ENCODE measurements around the gene SLC22A5. TPM values are rescaled to one million over a fixed set of nuclear protein-coding genes. Genes with fewer than 3 reads are reported as not detected.

Gene SLC22A5
- total and polyA plus RNA-seq, 2 of the 8 experiments (the other 6 are each of a cell fraction or from before 2014, with no cell fraction given), result 4.0 to 9.0 TPM

DNA sequence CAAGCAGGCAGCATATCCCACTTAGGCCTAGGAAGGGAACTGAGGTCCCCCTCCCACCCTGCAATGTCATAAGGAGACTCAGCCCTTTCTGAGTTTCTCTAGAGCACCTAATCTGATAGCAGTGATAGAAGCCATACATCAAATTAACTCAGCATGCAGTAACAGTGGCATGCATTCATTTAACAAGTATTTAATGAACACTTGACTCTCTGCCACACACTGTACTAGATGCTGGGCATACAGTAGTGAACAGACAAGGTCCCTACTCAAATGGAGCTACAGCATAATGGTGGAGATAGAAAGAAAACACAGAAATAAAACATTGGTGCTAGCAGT lies 58.6 kb downstream of the SLC22A5 start:
- Histone ChIP-seq H2BK15ac (ENCODE audit: low read length) (no peak overlapping the region), H3K4me2 (ENCODE audit: insufficient read depth in 1 of 2, low read depth in 2 of 2, low read length in 2 of 2) (no peak overlapping the region), H2AFZ (ENCODE audit: low read length) (no peak overlapping the region), H3K23ac (ENCODE audit: insufficient read length) (no peak overlapping the region), H4K5ac (ENCODE audit: insufficient read length, low read depth, low read length) (no peak overlapping the region), H3K4ac (replicated peaks; ENCODE audit: insufficient read length, low read depth, low read length) (no peak overlapping the region), H2BK120ac (replicated peaks; ENCODE audit: low read depth, low read length) (no peak overlapping the region), H3K18ac (ENCODE audit: extremely low read depth, low read length) (no peak overlapping the region), H2AK5ac (ENCODE audit: low read depth, low read length) (no peak overlapping the region), H3K27me3 (replicated peaks in 1 of 4; ENCODE audit: control insufficient read depth in 3 of 4, extremely low read depth in 1 of 4, insufficient read depth in 3 of 4, low read length in 3 of 4) (no peaks in the 10 kb centered on the region; a peak in 1 of 7 replicates), H3K36me3 (ENCODE audit: control insufficient read depth in 2 of 4, insufficient read depth in 4 of 4, low read length in 3 of 4) (no peaks in the 10 kb centered on the region), H2BK5ac (ENCODE audit: low read depth, low read length) (no peak overlapping the region), H3K4me1 (replicated peaks in 1 of 4; ENCODE audit: control insufficient read depth in 3 of 4, insufficient read depth in 4 of 4, low read length in 3 of 4) (peaks cover 0 to 9% (median 5%) of the 10 kb centered on the region in 4 experiments; a peak in 5 of 7 replicates), H4K91ac (replicated peaks; ENCODE audit: insufficient read length, low read length) (no peak overlapping the region), H2BK20ac (ENCODE audit: low read length) (no peak overlapping the region), H4K20me1 (replicated peaks in 1 of 2; ENCODE audit: control insufficient read depth in 1 of 2, insufficient read depth in 2 of 2, low read length in 2 of 2) (peaks cover 0 to 2% of the 10 kb centered on the region in 2 experiments), H3K14ac (ENCODE audit: insufficient read length) (no peak overlapping the region), H3K23me2 (ENCODE audit: low read depth, low read length) (no peaks in the 10 kb centered on the region), H3K27ac (ENCODE audit: low read depth, low read length) (no peak overlapping the region), H4K8ac (ENCODE audit: extremely low read depth, insufficient read depth, low read length) (no peak overlapping the region), H3K9me3 (ENCODE audit: insufficient read depth in 2 of 2, low read depth in 1 of 2, low read length in 1 of 2) (no peaks in the 10 kb centered on the region), H3K9ac (replicated peaks in 1 of 4; ENCODE audit: extremely low read depth in 1 of 4, low read depth in 3 of 4, low read length in 3 of 4) (no peak overlapping the region), H3K4me3 (ENCODE audit: extremely low read depth in 1 of 4, insufficient read depth in 2 of 4, low read depth in 3 of 4, low read length in 4 of 4) (no peak overlapping the region), H3K56ac (replicated peaks; ENCODE audit: insufficient read length, low read depth, low read length) (no peak overlapping the region), H3K79me1 (ENCODE audit: low read depth, low read length) (no peaks in the 10 kb centered on the region), H3K79me2 (ENCODE audit: control insufficient read depth in 1 of 2, insufficient read depth in 2 of 2, low read length in 2 of 2) (no peaks in the 10 kb centered on the region), H2BK12ac (ENCODE audit: low read depth, low read length) (no peak overlapping the region; the same call in 1 of the 2 replicates)
- DNase-seq (ENCODE audit: low read depth in 1 of 2, low spot score in 2 of 2) (no peak), FAIRE-seq (no peak)
- TF ChIP-seq FOSL1 (IDR thresholded peaks at IDR 0.05; ENCODE audit: insufficient read depth, low read depth, low read length) (no peak), TBP (IDR thresholded peaks at IDR 0.05; ENCODE audit: low read depth, low read length) (no peak), HDAC2 (IDR thresholded peaks at IDR 0.05; ENCODE audit: borderline replicate concordance in 1 of 2, low read depth in 2 of 2, low read length in 2 of 2) (no peak), SIX5 (IDR thresholded peaks at IDR 0.05; ENCODE audit: low read depth, low read length) (no peak), SIRT6 (IDR thresholded peaks at IDR 0.05; ENCODE audit: low read length) (no peak), ASH2L (IDR thresholded peaks at IDR 0.05; ENCODE audit: low read length) (no peak), RFX5 (IDR thresholded peaks at IDR 0.05; ENCODE audit: borderline replicate concordance, low read depth, low read length) (no peak), EZH2 (IDR thresholded peaks at IDR 0.05; ENCODE audit: low read depth, low read length, severe bottlenecking) (no peak), RXRA (IDR thresholded peaks at IDR 0.05; ENCODE audit: insufficient read depth, low read depth, low read length) (no peak), POLR2A (IDR thresholded peaks at IDR 0.05; ENCODE audit: control extremely low read depth in 1 of 2, low read depth in 2 of 2, low read length in 2 of 2) (no peak), EP300 (IDR thresholded peaks at IDR 0.05; ENCODE audit: borderline replicate concordance in 1 of 2, low read depth in 2 of 2, low read length in 2 of 2) (no peak), CREB1 (IDR thresholded peaks at IDR 0.05) (no peak), BCL11A (IDR thresholded peaks at IDR 0.05; ENCODE audit: low read depth in 2 of 2, low read length in 2 of 2) (no peak), TAF7 (optimal IDR thresholded peaks at IDR 0.05; ENCODE audit: borderline replicate concordance, low read depth, low read length) (no peak)
- TF ChIP-seq, protein P1, sequence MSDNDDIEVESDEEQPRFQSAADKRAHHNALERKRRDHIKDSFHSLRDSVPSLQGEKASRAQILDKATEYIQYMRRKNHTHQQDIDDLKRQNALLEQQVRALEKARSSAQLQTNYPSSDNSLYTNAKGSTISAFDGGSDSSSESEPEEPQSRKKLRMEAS (IDR thresholded peaks at IDR 0.05), result no peak
- POLR2A ChIA-PET (ENCODE audit: partially characterized antibody), result interaction anchor here (1.1 to 6.5 kb wide), 4 partner anchors 10 to 62 kb away, joined by 3 to 49 read pairs (median 6); partner anchors contain the start of gene IRF1
- CTCF ChIA-PET (ENCODE audit: partially characterized antibody), result interaction anchor here (0.7 to 11.7 kb wide), 18 partner anchors 9 to 322 kb away, joined by 3 to 201 read pairs (median 4); partner anchors contain the start of gene IRF1

Data from H1 (cell line).